Mesothelial cell of epicardium (in vitro differentiated cells): Measurements from ENCODE around the gene KIFAP3. TPM values are rescaled to one million over a fixed set of nuclear protein-coding genes. Genes with fewer than 3 reads are reported as not detected.
A peak's percentile ranks its signal among the peaks of the same experiment; 100 is the strongest.
"Not testable (repeated sequence)": the region's sequence is repeated elsewhere in the genome, so short reads cannot be mapped to it uniquely, and the experiment has no call there.

ENCODE experiments used
- DNase-seq, 2 experiments: peaks; one replicate each; pipeline ENCODE4 v3.0.0; 2021; ENCODE audit warnings: low spot score in 2 of 2; ENCODE audit not compliant: unreplicated experiment in 2 of 2
- H3K27ac Mint-ChIP-seq: 2 replicates; pipeline ENCODE4 v1.8.0; 2021; ENCODE audit warnings: mixed read lengths
- H3K27me3 Mint-ChIP-seq: 2 replicates; pipeline ENCODE4 v1.8.0; 2021; ENCODE audit warnings: low read depth, mixed read lengths
- H3K36me3 Mint-ChIP-seq: 2 replicates; pipeline ENCODE4 v1.8.0; 2021; ENCODE audit warnings: mixed read lengths
- H3K4me1 Mint-ChIP-seq: 2 replicates; pipeline ENCODE4 v1.8.0; 2021; ENCODE audit warnings: mixed read lengths
- H3K4me3 Mint-ChIP-seq: 2 replicates; pipeline ENCODE4 v1.8.0; 2021; ENCODE audit warnings: mild to moderate bottlenecking, moderate library complexity, mixed read lengths
- H3K9me3 Mint-ChIP-seq: 2 replicates; pipeline ENCODE4 v1.8.0; 2021; ENCODE audit warnings: mixed read lengths
- total RNA-seq: library from RNA; stranded (reverse); gene quantifications from 3 replicates; pipeline ENCODE4 v1.2.1, GENCODE V29; 2021
- TF ChIP-seq, protein P1 (sequence below): fragments of 200-600 bp; sonication (generic); IDR thresholded peaks from one replicate; pipeline ENCODE4 v1.5.0; 2021; ENCODE audit warnings: antibody characterized with exemption; ENCODE audit not compliant: unreplicated experiment

KIFAP3 gene
- total RNA-seq, 1 donor from 2014 or later, result 28.6 TPM

DNA sequence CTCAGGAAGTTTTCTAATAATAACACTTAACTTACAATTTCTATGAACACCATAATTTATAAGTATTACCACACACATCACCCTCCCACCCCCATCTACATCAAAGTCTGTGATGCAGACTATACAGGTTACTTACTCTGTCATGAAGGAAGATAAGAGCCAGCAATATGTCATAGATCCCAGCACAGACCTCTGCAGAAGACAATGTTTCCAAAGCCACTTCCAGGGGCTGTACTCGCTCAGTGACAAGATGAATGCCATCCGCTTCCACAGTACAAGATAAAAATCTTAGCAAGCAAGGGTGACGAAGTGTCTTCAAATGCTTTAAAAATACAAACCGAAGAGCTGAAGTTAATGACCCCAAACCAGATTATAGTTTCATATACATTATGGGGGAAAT, 196.0 kb downstream of the KIFAP3 start:
- TF ChIP-seq, protein P1, sequence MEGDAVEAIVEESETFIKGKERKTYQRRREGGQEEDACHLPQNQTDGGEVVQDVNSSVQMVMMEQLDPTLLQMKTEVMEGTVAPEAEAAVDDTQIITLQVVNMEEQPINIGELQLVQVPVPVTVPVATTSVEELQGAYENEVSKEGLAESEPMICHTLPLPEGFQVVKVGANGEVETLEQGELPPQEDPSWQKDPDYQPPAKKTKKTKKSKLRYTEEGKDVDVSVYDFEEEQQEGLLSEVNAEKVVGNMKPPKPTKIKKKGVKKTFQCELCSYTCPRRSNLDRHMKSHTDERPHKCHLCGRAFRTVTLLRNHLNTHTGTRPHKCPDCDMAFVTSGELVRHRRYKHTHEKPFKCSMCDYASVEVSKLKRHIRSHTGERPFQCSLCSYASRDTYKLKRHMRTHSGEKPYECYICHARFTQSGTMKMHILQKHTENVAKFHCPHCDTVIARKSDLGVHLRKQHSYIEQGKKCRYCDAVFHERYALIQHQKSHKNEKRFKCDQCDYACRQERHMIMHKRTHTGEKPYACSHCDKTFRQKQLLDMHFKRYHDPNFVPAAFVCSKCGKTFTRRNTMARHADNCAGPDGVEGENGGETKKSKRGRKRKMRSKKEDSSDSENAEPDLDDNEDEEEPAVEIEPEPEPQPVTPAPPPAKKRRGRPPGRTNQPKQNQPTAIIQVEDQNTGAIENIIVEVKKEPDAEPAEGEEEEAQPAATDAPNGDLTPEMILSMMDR, result no peak
- no peak for DNase-seq
- Mint-ChIP-seq H3K9me3 (peaks cover 3% of the 10 kb centered on the region), H3K4me1 (peaks cover 21% of the 10 kb centered on the region), H3K27ac (peak overlapping the region; percentile 18), H3K36me3 (peaks cover 45% of the 10 kb centered on the region), H3K27me3 (no peaks in the 10 kb centered on the region), H3K4me3 (no peak overlapping the region)

DNA sequence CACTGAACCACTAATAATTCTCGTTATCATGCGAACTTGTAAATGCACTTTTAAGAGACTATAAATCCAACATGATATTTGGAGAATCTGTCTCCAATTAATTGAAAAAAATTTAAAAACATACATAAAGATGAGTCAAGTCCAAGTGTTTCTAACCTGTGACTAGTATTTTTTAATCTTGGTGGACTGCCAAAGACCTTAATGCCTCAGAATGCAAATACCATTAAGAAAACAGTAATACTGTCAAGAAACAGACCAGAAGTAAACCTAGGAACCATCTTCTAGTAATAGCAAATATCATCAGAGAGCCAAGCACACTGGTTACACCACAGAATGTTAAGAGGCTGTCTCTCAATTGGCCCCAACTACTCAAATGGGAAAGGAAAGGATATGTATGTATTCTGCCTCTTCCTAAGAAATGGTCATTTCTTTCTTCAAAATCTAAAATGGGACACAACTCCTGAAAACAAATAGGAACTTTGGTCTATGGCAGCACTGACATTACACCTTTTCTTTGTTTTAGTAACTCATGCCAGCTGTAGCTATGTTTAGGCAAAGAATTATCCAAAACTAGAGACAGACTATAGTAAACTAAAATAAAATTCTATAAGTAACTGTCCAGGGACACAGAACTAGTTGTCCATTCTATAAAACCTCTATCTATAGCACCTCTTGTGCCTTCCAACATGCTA, 196.5 kb downstream of the KIFAP3 start:
- Mint-ChIP-seq H3K4me1 (peaks cover 21% of the 10 kb centered on the region), H3K4me3 (no peak overlapping the region), H3K27me3 (no peaks in the 10 kb centered on the region), H3K36me3 (peaks cover 47% of the 10 kb centered on the region), H3K9me3 (peaks cover 8% of the 10 kb centered on the region), H3K27ac (peak overlapping the region; percentile 18)
- no peak for DNase-seq
- TF ChIP-seq, protein P1, result no peak

DNA sequence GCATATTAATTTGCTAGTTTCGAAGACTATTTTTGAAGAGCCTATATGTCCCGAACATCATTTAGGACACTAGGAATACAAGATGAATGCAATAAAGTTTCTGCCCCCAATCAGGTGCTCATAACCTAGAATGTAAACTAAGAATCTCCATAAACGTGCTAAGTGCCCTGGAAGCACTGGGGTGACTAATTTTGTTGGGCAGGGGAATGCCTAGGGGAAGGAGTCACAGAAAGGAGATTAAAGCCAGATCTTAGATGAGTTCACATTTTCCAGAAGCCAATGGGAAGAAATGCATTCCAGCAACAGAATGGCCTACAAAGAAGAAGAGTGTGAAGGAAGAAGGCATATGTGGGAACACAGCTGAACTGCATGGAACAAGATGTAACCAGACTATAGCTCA, 200.3 kb downstream of the KIFAP3 start:
- H3K4me3 Mint-ChIP-seq, result no peak overlapping the region
- no peak for DNase-seq
- no peak overlapping the region for H3K27ac Mint-ChIP-seq
- peaks cover 20% of the 10 kb centered on the region for H3K9me3 Mint-ChIP-seq
- no peaks in the 10 kb centered on the region for H3K27me3 Mint-ChIP-seq
- H3K36me3 Mint-ChIP-seq, result peaks cover 69% of the 10 kb centered on the region
- TF ChIP-seq, protein P1, result no peak
- peaks cover 18% of the 10 kb centered on the region for H3K4me1 Mint-ChIP-seq

DNA sequence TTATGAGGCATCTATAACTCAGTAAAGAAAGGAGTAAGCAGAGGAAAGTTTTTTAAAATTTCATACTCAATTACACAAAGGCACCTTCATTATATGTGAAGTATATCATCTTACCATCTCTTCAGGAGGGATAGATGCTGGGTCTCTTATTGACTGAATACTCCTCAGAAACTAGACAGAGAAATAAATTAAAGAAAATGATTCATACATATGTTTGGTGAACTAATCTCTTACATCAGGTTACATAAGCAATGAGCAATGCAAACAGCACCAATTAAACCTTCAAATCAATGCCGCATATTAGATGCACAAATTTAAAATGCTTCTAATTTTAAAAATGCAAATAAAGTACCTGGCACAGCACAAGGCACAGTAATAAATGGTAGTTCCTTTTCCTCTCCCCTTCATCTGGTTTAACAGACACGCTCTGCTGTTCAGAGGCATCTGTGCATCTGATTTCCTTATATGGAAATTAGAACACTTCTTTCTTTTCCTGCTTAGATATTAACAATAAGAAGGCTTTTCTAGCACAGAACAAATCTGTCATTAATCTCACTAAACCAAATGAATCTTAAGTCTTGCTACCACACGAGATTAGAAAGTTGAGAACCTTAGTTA, 200.8 kb downstream of the KIFAP3 start:
- TF ChIP-seq, protein P1, result no peak
- DNase-seq, result no peak
- H3K27me3 Mint-ChIP-seq, result no peaks in the 10 kb centered on the region
- H3K27ac Mint-ChIP-seq, result no peak overlapping the region
- peaks cover 20% of the 10 kb centered on the region for H3K9me3 Mint-ChIP-seq
- peaks cover 72% of the 10 kb centered on the region for H3K36me3 Mint-ChIP-seq
- no peak overlapping the region for H3K4me3 Mint-ChIP-seq
- peaks cover 12% of the 10 kb centered on the region for H3K4me1 Mint-ChIP-seq

DNA sequence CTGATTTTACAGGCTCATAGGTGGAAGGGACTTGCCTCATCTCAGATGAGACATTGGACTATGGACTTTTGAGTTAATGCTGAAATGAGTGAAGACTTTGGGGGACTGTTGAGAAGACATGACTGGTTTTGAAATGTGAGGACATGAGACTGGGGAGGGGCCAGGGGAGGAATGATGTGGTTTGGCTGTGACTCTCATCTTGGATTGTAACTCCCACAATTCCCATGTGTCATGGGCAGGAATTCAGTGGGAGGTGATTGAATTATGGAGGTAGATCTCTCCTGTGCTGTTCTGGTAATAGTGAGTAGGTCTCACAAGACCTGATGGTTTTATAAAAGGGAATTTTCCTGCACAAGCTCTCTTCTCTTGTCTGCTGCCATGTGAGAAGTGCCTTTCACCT, 201.6 kb downstream of the KIFAP3 start:
- H3K4me1 Mint-ChIP-seq, result peaks cover 4% of the 10 kb centered on the region
- H3K27me3 Mint-ChIP-seq, result no peaks in the 10 kb centered on the region
- H3K27ac Mint-ChIP-seq, result no peak overlapping the region

DNA sequence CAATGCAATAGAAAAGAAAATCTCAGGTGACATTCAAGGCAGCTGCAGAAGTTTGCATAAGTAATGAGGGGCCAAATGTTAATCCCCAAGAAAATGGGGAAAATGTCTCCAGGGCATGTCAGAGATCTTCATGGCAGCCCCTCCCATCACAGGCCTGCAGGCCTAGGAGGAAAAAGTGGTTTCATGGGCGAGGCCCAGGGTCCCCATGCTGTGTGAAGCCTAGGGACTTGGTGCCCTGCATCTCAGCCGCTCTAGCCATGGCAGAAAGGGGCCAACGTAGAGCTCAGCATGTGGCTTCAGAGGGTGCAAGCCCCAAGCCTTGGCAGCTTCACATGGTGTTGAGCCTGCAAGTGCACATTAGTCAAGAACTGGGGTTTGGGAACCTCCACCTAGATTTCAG, 202.5 kb downstream of the KIFAP3 start:
- not testable (repeated sequence) for H3K4me3 Mint-ChIP-seq, H3K27ac Mint-ChIP-seq, H3K27me3 Mint-ChIP-seq, DNase-seq, H3K4me1 Mint-ChIP-seq
- Mint-ChIP-seq H3K9me3 (peaks cover 20% of the 10 kb centered on the region), H3K36me3 (peaks cover 73% of the 10 kb centered on the region)

More for the DNA sequence above, 201.6 kb downstream of the KIFAP3 start:
- no peak for DNase-seq
- Mint-ChIP-seq H3K9me3 (peaks cover 20% of the 10 kb centered on the region), H3K4me3 (no peak overlapping the region), H3K36me3 (peaks cover 78% of the 10 kb centered on the region)
- TF ChIP-seq, protein P1, result no peak

Other genes starting within 250 kb of the KIFAP3 start
- gene SCYL3, start 180.8 kb downstream of the KIFAP3 start, total RNA-seq, result 10.2 to 11.8 TPM (median 10.8 TPM) in 3 replicates
- gene NTMT2, start 71.3 kb upstream of the KIFAP3 start, total RNA-seq, result 0.23 TPM in 1 of 3 replicates, not detected in the others